CD4-positive, alpha-beta T cell treated with Interleukin-10 for 1 hour (primary cell): Measurements from ENCODE around the gene GRIP1.

Experiments
- DNase-seq: peaks from one replicate; pipeline ENCODE4 v3.0.0-alpha.2; 2020

The GRIP1 gene

DNA sequence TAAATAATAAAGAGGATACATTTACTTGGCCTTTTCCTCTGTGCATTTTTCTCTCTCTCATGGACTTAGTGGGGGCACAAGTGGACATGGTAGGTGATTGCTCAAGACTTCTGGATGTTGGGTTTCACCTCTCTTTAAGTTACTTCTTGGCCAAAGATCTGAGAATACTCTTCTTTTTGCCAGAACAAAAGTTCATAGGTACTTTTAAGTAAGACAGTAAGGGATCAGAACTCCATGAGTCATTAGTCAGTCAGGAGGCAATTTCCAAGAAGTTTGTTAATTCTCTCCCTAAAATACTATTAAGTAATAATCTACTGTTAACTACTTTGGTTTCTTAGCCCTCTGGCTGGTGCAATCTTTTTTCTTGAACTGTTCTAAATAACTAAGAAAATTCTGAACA is 84.2 kb downstream of the GRIP1 start:
- DNase-seq = no peak

DNA sequence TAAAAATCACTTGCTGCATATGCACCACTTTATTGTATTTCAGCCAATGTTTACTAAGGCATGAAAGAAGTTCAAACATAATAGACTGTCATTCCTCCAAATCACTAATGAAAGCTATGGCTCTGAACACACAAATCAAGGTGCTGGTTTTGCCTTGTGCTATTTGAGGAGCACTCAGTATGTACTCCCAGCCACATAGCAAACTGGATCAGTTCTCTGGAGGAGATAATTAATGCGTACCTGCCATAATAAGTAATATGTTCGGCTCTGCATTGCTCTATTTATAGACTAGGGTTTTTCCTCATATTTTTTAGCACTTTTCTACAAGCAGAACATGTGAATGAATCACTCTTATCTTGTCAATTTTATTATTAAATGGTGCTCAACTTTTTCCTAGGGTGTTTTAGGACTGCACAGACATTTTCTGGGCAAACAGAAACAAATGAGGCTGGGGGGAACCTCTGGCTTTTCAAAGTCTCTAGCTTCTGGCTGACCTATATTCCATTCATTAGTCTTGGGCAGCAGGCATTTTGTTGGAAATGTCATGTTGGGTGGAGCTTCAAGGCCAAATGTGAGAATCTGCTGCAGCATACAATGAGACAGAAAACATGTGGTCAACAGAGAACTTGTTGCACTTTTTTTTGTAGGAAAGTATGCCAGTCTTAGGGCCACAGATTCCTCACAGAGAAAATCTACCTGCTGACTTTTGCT is 88.4 kb downstream of the GRIP1 start:
- DNase-seq = no peak

DNA sequence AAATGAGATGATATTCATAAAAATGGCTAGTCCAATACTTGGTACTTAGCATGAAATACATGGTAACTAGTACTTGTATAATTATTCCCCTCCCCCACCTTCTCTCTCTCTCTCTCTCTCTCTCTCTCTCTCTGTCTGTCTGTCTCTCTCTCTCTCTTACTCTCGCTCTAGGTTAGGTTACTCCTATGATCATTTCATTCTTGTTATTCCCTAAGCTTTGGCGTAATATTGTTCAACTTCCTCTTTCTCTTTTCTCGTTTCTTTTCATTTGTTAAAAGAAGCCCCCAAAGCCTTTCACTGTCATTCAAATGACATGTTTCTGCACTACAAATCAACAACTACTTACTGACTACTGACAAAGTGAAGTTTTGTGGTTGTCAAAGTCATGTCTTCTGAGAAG is 89.8 kb downstream of the GRIP1 start:
- DNase-seq = no peak

DNA sequence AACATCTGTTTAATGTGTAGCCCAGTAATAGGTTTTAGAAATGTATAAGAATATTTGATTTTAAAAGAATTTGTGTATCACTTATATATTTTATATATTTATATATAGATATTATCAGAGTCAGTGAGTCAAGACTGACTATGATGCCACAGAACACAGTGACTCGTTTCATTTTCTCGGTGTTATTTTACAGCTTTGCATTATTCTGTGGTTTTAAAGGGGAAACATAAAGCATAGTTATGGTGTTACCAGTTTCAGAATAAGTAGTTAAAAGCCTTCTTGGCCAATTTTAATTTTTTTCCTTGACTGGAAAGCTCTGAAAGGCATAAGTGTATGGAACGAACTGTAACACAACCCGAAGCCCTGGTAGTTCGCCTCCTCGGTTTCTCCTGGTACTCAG is 91.0 kb downstream of the GRIP1 start:
- DNase-seq = no peak

DNA sequence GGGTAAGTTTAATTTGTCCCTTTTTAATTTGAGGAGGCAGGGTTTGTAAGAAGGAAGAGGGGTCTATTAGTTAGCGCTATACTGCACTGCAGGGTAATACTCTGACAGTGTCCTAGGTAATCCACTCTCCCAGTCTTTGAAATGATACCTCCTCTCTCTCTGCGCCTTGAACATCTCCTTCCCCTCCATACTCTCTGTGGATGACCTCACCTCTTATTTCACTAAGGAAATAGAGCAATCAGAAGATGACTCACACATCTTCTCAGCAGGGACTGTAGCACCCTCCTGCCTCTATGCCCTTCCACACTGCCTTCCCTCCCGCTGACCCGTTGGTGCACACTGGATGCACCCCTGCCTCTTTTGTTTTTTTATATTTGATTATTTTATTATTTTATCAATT is 94.2 kb downstream of the GRIP1 start:
- DNase-seq = no peak

DNA sequence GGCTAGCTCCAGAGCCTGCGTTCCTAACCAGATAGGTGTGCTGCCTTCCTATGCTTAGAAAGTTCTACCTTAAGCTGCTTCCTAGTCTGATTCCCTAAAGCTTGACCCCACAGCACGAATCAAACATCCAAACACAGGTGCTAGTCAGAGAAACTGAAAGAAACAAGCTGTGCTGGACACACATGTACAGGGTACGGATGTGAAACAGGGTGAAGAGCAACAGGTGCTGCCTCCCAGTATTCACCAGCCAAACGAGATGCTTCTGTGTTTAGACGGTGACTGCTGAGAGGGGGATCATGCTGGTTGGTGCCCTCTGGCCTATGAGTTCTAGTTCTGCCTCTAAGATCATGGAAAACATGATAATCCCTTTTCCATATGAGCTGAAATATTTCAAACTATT is 105.3 kb downstream of the GRIP1 start:
- no peak for DNase-seq

DNA sequence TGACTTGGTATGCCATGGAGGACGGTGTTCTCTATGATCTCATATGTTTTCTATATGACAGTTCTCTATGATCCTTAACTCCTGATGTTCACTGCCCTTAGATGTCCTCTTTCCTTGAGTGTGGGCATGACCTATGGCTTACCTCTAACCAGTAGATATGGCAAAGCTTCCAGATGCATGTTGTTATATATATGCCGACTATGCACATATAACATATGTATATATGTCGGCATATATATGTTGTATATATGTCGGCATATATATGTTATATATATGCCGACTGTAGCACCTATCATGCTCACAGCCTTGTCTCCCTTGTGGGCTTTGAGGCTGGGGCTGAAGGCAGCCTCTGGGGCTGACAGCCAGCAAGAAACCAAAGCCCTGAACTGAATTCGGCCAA is 106.0 kb downstream of the GRIP1 start:
- DNase-seq = no peak

DNA sequence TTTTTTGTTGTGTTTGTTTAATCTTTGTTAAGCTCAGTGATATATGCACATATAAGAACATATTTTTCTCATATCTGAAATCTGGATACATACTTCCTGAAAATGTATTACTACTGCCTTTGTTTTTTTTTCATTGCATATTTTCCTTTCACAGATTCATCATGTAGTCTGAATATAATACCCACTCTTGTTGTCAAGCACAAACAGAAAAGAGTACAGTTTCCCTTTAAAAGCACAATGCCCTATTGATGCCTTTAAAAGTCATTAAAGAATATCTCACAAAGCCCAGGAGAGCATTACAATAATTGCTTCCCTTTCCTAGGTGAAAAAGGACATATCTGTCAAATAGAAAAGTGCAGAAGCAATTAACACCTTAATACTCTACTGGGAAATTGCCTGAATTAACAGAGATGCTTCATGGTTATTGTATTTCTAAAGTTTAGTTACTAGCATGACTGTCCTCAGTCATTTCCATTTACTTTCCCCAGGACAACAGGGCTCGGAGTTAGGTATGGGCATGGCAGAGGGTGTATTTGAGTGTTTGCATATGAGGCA is 107.4 kb downstream of the GRIP1 start:
- no peak for DNase-seq

DNA sequence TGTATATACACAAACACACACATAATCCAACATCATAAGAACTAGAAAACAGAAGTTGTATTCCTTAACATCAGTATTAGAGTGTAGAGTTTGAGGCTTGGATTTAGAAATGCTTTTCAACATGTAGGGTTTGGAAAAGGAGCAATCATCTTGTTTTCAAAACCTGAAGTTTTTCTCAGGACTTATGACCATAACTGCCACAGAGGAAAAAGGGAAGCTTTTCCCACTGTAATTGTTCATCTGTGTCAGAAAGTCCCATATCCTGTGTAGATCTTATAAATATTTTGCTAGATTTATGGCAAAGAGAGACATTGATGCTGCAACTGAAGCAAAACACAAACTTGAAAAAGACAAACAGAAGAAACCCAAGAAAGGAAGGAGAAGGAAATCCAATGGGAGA is 115.7 kb downstream of the GRIP1 start:
- no peak for DNase-seq

DNA sequence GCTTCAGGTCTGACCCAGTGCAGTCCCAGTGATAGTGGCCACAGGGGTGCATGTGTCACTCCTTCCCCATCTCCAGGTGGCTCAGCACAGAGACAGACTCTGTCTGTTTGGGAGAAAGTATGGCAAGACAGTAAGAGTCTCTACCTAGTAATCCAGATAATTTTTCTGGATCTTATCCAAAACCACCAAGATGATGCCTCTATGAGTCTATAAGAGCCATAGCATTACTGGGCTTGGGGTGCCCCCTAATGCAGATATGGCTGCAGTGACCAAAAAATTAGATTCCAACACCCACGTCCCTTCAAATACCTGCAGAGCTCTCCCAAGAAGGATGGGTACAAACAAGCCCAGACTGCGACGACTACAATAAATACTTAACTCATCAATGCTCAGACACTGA is 123.8 kb downstream of the GRIP1 start:
- DNase-seq = no peak

DNA sequence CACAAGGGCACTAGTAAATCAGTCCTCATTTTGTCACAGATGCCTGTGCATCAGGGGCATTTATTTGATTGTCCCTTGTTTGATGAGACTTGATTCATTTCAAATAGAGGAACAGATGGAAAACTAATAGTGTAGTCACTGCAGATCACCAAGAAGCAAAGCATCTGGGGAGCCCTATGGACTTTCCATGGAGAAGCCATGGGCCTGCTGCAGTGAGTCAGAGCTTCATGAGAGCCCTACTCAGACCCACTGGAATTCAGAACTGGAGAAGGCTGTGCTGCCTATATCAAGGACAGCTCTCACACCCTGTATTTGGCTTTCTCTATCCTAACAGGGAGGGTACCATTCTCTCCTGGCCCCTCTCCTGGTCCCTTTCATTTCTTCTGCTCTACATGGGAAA is 126.2 kb downstream of the GRIP1 start:
- DNase-seq = no peak

DNA sequence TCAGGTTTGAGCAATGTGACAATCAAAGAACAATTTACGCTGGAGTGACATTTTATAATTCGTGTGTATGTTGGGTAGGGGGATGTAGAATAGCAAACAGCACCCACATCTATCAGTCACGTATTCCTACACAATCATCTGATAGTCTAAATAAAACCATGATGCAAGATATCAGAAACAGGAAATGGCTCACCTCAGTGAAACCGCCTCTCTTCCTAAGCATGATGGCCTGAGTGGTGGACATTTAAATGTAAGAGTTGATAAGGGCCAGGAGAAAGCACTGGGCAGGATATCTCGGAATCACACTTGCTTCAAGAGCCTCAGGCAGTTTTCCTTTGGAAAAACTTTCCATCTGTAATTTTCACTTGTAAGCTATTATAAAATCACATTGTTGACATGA is 128.2 kb downstream of the GRIP1 start:
- DNase-seq = no peak

DNA sequence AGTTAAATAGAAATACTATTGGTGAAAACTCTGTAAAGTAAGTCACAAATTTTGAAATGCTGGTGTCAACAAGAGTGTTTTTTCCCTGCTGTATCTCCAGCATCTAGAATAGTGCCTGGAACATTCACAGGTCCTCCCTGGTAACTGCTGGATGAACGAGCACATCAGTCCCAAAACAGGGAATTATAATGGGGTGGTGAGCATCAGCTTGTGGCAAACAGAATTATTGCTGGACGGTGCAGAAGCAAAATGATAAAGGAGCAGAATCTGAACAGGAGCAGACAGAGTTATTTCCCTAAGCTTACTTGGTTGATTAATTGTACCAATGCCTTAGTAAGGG is 129.9 kb downstream of the GRIP1 start:
- no peak for DNase-seq

DNA sequence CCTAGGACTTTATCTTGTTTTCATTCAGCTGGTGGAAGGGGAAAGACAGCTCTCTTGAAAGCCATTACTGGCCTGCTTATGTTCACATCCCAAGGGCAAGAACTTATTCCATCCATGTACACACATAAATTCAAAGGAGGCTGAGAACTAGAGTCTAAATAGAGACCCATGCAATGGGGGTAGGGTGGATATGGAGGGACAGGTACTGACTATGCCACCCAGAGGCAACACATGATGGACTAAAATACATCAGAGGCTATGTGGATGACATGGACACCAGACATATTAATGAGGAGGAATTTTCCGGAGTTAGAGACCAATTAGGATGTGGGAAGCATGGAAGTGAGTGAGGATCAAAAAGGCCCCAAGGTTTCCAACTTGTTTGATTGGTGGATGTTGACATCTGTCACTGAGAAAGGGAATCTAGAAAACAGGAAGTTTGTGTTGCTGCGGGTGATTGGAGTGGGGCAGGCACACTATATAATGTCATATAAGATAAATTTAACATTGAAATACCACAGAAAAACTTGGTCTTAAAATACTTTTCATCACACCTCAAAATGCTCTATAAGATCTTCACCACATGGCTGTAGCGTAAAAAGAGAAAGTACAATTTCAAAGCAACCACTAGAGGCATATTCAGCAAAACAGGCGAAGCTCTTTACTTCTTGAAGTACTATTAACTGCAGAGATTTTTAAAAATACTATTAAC is 130.4 kb downstream of the GRIP1 start:
- DNase-seq = no peak

DNA sequence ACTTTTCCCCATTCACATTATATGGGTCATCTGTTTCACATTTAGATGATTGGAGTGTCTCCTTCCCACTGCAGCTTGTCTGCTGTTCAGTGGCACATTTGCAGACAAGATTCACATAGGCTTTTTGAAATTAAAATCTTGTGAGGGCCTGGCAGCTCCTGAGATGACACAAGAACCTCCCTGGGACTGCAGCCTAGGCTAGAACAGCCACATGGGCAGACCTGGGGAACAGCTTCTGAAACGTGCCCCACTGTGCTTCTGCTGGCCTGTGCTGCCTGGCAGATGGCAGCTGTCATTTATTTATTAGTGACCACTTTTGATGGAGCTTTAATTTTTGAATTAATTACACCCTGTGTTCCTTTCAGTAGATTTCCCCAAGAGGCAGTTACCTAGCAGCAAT is 137.4 kb downstream of the GRIP1 start:
- DNase-seq = no peak

DNA sequence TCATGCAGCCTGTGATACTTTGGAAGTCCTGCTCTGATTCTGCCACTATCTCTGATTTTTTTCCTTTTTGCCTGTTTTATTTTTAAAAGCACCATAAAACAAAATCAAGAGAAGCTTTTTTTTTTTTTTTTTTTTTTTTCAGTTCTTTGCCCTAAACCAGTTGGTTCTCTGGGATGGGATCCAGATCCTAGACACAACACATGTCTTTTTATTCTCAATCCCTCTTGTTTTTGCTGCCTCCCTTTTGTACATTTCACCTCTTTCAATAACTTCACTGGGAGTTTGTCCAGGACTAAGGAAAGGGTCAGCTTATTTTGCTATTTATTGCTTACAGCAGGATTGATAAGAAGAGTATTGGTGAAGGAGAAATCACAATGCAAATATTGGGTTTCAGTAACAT is 139.4 kb downstream of the GRIP1 start:
- DNase-seq = no peak

DNA sequence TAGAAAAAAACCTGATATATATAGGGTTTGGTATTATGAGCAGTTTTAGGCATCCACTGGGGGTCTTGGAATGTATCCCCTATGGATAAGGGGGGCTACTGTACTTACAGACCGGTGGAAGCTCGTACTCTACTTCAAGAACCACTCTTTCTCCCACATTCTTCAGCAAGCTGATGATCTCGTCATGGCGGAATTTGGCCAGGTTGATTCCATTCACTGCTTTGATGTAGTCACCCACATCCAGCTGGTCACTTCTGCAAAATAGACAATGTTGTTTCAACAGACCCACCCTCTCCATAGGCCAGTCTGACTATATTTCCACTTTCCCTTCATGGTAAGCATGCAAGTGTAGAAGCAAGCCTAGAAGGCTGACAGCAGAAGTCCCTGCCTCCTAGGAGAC is 139.9 kb downstream of the GRIP1 start:
- no peak for DNase-seq

DNA sequence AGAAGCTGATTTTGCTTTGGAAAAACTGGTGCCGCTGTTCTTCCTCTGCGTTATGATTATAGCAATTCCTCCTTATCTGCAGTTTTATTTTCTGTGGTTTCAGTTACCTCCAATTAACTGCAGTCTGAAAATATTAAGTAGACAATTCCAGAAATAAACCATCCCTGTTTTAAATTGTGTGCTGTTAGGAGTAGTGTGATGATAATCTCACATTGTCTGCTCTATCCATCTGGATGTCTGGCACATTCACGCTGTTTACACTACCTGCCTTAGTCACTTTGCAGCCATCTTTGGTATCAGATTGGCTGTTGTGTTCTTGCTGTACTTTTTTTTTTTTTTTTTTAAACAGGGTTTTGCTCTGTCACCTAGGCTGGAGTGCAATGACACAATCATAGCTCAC is 141.0 kb downstream of the GRIP1 start:
- DNase-seq = no peak

DNA sequence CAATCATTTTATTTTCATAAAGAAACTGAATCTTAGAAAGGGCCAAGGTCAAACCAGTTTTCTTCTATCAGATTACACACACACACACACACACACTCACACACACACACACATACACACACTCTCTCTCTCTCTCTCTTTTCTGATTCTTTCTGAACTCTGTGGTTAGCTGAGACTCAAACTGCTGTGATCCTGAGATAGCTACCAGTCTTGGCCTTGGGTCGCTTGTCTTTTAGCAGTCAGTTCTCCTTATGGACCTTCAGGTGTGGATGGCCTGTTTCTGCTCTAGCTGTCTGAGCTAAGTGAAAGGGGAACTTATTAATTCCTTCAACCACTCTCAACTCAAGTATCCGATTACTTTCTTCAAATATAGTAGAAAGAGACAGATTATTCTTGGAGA is 145.1 kb downstream of the GRIP1 start:
- DNase-seq = no peak

DNA sequence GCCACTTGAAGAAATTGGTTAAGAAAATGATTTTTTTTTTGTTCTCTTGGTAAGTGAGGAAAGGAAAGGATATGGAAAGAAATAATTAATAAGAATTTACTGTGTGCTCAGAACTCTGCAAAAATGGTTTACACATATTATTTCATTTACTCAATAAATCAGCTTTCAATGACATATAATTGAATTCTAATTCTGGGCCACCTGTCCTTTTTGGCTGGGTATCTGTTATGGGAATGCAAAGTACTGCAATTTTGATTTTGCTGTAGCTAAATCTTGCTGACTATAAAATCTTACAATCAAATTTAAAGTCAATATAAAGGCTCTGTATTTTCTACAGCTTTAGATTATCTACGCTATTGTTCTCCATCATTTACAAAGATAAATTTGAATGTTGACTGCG is 147.1 kb downstream of the GRIP1 start:
- DNase-seq = no peak

DNA sequence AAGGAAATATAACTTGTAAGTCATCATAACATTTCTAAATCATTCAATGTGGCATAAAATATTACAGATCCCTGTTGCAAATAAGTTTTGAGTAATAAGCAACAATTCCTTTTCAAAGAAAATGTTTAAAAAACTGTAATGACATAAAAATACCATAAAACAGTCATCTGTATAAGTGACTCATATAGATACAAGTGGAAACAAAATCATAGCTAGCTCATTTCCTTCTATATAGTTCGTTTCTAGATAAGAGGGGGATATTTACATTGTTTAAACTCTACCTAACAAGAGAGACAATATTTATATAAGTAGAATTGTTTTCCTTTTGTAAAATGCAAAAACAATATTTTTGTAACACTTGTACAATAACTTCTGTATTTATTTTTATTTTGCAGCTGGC is 148.9 kb downstream of the GRIP1 start:
- DNase-seq = no peak

DNA sequence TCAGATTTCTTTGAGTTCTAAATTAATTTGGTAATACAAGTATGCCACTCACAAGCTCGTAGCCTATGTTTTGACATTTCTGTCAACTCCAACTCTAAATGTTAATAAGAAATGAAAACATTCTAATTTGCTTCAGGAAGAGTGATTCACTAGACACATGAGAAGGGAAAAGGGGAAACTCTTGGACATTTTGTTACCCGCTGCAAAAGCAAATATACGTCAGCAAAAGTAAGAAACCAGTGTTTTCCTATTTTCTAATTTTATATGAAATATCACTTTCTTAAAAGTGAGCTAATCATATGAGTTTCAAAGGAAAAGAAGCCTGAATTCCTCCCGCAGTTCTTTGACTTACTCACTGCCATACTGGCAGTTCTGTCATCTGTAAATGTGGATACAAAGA is 162.3 kb downstream of the GRIP1 start:
- DNase-seq = no peak

DNA sequence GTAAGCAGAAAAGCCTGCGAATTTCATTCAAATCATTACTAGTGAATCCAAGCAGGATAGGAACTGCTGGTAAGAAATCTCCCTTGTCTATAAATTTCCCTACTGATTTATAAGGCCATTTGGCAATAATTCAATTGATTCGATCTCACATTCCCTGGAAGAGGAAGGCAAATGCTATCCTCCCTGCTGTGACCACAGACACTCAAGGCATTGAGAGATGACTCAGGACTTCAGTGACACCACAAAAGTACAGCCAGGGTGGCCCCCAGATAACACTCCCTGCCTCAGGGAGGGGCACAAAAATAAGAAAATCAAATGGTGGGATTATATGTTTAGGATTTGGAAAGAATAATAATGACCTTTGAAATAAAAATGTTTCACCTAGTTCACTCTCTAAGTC is 162.7 kb downstream of the GRIP1 start:
- DNase-seq = no peak

DNA sequence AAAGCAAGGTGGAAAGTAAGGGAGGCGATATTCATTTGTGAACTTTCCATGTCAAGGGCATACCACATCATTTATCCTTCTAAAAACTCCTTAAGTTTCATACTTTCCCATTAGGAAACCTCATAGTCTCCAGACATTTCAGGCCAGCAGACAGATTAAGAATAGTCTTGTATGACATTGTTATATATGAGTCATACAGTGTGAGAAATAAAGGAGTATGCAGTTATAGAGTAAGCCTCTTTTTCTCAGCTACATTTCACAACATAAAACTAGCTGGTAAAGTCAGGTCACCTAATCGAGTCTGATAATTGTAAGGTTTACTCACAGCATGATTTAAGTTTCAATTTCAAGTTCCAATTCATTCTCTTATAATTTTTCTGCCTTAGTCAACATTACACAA is 164.3 kb downstream of the GRIP1 start:
- no peak for DNase-seq

DNA sequence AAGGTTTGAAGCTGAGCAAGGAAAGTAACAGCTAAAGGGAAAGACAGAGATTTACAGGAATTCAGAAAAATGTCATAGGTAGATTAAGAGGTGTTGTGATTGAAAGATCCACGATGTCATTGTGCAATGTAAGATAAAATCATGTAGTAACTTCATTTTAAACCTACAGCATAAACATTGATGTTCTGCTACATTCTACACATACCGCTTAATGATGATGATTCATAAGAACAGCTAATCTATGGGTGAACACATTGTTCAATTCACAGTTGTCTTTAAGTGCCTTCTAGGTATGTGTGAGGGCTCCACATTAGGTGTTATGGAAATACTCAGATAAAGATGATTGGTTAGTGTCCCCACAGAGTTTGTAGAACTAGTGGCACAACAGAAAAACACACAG is 170.9 kb downstream of the GRIP1 start:
- no peak for DNase-seq
